ENCODE measurements around the gene UNC93A.
A peak's percentile ranks its signal among the peaks of the same experiment; 100 is the strongest.
"Not testable (repeated sequence)": the region's sequence is repeated elsewhere in the genome, so short reads cannot be mapped to it uniquely, and the experiment has no call there.

The UNC93A gene

DNA sequence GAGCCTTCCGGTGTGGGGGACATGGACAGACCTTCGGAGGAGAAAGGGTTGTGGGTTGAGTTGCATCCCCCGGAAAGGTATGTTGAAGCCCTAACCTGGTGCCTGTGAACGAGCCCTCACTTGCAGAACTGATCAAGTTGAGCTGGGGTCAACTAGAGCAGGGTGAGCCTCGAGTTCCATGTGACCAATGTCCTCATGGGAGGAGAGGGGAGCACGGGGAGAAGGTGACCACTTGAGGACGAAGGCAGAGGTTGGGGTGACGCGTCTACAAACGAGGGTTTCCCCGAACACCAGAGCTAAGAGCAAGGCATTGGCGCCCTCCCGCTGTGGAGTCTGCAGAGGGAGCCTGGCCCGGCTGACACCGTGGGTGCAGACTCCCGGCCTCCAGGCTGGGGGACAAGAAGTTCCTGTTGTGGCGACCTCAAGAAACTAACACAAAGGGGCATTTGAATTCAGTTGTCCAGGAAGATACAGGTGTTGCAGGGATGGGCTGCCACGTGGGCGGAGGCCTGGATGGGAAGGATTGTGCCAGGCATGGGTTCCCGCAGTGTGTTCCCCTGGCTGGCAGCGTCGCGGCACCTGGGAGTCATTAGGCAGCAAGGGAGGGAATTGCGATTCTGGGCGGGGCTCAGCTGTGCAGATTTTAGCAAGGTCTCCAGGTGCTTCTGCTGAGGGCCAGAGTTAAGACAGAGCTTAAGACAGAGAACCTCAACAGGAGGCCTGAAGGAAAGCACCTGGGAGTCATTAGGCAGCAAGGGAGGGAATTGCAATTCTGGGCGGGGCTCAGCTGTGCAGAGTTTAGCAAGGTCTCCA is 20.4 kb upstream of the UNC93A start:
- no peak for DNase-seq (ENCODE audit: low read depth)

DNA sequence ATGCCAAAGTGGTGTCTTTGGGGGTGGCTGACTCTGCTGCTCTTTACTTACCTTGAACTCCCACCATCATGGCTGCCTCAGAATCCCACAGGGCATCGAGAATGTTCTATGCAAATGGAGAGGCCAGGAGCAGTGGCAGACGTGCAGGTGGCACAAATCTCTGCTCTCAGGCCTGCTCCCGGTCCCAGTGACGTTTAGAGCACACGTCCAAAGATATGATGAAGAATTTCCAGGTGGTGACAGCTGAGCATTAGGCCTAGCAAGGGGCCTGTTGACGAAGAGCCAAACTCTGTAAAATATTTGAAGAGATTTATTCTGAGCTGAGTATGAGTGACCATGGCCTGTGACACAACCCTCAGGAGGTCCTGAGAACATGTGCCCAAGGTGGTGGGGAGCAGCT is 19.0 kb upstream of the UNC93A start:
- no peak for DNase-seq (ENCODE audit: low read depth)

DNA sequence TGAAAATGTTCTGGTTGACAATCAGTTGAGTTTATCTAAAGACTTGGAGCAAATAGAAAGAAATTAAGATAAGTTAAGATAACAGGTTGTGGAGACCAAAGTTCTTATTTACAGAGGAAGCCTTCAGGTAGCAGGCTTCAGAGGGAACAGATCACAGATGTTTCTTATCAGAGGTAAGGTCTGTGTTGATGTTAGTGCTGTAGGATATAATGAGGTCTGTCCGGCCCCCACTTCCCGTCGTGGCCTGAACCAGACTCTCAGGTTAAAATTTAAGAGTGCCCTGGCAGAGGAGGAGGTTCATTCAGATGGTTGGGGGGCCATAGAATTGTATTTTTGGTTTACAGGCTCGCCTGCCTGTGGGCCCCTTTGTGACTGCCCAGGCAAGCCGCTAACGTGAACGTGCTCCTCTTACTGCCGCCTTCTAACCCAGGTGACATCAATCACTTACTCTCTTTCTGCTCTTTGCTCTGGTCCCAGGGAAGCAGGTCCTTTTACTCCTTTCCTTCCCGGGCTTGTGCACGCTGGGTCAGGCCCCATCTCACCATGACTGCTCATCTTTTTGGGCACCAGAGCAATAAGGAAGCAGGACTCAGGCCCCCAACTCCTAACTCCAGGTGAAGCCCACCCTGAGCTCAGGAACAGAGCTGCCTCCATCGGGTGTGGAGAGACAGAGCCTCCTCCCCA is 18.3 kb upstream of the UNC93A start:
- DNase-seq (ENCODE audit: low read depth), result no peak

DNA sequence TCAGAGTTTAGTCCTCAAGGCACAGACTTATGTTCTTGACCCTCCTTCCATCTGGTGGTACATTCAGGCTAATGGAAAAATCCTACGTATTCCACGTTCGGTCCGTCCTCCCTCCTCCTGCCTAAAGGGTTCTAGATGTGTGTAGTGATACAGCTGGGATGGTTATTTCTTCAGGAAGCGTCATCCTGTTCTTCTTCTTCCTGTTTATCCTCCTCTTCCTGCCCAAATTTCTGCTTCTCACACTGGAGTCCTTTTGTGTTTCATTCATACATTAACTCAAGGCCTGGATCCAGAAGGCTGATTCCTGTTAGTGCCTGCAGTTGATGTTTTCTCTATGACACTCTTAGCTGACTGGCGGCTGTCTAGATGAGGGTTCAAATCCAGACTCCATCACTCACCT is 16.8 kb upstream of the UNC93A start:
- no peak for DNase-seq (ENCODE audit: low read depth)

DNA sequence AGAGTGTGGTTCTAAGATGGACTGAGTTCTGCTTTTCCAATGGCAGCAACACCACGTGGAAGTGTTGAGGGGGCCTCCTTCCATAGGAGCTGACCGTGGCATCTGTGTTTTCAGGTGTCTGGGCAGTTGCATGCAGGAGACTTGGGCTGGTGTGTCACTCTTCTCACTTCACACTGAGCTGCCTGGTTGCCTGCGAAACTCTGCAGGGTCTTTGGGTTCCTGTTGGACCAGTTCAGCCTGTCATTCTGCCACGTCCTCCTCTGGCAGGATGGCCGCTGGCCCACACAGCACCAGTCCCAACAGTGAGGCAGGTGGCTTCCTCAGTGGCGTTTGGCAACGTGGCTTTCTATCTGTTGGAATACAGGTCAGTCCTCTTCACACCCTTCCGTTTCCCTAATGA is 16.1 kb upstream of the UNC93A start:
- DNase-seq (ENCODE audit: low read depth), result no peak

DNA sequence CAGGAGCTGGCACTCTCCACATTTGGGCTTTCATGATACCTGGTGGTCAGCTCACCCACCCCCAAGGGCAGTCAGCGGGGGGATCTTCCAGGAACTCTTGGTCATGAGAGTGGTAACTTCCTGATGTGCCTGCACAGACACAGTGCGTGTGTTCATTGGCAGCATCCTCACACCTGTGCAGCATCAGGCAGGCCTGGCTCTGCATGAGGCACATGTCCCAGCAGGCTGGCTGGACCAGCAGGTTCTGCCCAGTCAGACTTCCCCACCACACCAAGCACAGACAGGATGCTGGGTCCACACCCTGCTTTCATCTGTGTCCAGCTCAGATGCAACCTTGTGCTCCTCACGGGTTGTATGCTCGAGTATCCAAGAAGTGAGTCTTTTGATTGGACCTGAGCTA is 15.7 kb upstream of the UNC93A start:
- no peak for DNase-seq (ENCODE audit: low read depth)

DNA sequence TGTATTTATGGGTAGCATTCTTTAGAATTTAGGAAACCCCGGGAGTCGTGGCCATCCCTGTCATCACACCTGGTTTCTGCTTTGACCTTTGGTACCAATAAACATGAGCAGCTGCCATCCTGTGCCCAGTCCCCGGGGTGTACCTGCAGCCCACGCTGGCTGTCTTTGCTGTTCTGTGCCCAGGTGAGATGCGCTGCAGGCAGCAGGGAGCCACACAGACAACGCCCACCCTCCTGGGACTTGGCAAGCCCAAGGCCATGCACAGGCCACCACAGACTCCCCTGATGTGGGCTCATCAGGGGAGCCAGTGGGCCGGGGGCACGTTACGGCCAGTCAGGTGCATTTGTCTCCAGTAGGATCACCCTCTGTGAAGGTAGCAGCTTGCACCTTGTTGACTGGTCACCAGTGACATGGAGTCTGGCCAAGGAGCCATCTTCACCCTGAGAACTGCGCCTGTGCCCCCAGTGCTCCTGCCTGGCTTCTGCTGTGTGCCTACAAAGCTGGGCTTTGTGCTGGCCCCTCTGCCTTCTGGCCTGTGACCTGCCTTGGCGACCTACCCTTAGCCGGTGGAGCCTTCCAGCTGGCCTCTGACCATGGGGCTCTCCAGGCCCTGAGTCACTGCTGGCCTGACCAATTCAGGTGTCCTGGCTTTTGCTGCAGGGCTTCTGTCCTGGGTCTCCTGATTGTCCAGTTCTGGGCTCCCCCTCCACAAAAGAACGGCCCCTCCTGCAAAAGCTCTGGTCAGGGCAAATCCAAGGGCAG is 14.2 kb upstream of the UNC93A start:
- no peak for DNase-seq (ENCODE audit: low read depth)

DNA sequence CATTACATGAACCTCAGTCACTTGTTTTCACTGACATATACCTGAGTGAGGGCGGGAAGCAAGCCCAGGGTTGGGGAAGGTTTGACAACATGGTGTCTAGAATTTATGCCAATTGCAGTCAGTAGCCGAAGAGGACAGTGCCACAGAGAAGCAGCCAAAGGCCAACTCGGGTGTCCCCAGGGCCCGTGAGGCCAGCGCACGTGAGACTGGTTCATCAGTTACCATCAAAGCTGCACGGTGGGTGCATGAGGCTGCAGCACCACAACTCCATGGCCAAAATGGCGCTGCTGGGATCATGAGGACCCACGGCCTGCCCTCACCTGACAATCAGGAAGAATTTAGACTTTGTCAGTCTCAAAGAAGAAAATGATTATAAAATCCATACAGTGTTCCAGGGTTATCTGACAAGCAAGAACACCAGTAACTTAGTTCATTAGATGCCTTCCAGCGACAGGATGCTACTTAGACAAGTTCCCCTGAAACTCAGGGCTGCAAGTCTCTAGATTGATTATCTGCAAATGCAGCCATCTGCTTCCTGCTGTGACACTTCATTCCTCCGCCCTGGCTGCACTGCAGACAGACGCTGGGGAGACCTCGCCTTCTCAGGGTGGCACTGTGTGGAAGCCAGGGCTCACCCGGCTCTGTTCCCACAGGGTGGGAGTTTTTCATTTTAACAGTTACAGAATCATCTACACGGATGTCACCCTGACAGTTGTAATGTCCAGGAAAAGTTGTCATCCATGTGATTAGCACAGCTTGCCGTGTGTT is 12.8 kb upstream of the UNC93A start:
- not testable (repeated sequence) for DNase-seq (ENCODE audit: low read depth)

DNA sequence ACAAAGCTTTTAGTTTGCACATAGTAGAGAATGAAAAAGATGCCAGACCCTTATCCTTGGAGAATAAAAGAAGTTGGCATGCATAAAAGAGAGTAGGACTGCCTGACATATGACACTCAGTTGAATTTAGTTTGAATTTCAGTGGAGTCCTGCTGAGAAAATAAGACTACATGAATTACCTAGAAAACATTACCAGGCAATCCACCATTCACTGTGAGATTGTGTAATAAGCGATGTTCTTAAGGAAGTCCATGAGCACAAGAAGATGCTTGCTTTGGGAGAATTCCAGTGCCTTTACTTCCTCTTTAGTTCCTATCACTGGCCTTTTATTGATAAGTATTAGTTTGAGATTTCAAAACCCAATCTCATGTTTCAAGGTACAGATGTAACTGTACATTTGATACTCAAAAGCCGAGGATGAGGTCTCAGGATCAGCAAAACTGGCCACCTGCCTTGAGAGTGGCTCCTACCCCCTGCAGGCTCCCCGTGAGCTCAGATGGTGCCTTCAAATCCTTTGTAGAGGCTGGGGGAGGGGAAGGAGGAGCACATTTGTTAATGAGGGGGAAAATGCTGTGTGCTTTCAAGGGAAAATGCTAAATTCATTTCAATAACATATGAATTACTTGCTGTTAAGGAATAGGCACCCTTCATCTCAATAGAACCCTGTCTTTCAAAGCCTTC is 11.2 kb upstream of the UNC93A start:
- no peak for DNase-seq (ENCODE audit: low read depth)

DNA sequence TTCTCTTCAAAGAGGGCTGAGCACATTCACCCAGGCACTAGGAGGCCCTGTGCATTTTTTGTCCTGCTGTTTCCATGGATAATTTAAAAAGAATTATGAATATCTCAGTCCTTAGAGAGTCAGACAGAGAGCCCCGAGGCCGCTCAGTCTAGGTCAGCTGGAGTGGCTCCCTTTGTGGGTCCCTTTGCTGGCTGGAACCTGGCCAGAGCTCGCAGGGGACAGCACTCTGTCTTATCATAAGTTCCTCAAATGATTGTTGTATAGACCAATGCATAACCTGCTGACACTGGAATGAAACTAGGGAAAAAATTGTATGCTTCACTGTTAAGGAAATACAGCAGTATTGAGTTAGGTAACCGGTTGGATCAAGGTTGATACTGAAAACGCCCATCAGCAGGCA is 10.6 kb upstream of the UNC93A start:
- not testable (repeated sequence) for DNase-seq (ENCODE audit: low read depth)

DNA sequence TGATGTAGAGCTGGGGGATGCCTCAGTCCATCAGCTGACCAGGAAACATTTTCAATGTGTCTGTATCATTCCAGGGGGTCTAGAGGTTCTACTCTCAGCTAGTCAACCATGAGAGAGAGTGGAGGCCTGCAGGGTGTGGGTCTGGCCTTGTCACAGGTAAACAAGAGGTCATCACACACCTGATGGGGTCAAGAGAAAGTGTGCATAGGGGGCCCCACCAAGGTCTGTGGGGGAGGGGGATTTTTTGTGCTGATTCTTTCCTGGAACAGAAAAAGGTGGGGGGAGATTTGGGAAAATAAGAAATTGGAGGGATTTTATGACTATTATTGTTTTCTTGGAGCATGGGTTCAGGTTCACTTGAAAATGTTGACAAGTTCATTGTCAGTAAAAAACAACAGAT is 8.9 kb upstream of the UNC93A start:
- DNase-seq (ENCODE audit: low read depth), result no peak

DNA sequence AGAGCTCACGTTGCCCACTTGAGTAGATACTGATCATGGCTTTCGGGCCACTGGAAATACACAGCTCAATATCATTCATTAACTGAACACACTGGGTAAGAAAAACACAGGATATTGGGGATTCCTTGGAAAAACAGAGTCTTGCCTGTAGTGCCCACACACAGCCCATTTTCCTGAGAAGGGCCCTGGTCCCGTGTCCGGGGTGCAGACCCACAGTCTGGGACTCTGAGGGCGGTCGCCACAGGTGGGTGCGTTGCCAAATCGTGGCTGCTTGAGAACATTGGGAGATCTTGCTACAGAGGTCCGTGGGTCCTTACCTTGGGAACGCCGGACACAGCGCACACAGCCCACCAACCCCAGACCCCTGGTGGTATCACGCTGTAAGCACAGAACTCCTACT is 6.5 kb upstream of the UNC93A start:
- DNase-seq (ENCODE audit: low read depth), result not testable (repeated sequence)

DNA sequence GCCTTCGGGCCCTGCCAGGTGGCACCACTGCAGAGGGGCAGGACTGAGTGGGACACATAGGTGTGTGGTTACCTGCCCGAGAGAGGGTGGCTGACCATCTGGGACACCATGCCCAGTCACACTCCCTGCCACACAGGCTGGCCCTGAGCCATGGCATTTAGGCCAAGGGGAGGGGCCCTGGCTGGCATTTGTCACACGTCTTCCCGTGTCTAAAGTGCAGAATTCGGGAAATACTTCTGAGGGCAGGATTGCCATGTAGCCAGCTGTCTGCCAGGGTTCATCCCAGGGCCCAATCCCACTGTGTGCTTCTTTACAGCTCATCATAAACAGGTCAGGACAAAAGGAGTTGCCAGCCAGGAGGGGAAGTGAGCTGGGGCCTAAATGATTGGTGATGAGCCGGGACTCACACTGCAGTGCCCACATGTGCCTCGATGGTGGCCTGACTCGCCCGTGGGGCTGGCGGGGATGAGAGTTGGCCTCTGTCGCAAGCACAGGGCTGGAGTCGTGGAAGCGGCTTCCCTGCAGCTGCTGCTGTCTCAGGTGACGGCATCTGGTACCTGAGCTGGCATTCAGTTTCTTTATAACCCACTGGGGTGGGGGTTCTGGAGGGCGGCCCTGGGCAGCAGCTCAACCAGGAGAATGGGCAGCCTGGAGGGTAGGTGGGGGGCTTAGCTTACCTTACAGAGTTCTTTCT is 5.9 kb upstream of the UNC93A start:
- no peak for DNase-seq (ENCODE audit: low read depth)

DNA sequence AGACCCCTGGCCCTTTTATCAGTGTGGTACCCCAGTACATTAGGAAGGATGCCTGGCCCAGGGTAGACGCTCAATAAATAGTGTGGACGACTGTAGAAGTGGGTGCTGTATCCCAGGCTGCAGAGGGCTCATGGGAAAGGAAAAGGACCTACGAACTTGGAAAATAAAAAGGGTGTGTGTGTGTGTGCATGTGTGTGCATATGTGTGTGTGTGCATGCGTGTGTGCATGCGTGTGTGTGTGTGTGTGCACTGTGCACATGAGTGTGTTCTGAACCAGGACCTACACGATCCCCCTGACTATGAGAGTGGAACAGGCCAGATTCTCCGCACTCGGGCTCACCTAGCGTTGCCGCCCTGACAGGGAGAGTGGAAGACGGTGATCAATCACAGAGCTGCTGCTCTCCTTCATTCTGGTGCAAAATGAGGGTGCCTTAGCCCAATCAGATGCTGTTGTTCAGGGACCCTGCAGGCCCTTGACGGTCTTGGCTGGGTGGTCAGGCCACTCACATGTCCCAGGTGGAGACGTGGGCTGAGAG is 3.5 kb upstream of the UNC93A start:
- no peak for DNase-seq (ENCODE audit: low read depth)

DNA sequence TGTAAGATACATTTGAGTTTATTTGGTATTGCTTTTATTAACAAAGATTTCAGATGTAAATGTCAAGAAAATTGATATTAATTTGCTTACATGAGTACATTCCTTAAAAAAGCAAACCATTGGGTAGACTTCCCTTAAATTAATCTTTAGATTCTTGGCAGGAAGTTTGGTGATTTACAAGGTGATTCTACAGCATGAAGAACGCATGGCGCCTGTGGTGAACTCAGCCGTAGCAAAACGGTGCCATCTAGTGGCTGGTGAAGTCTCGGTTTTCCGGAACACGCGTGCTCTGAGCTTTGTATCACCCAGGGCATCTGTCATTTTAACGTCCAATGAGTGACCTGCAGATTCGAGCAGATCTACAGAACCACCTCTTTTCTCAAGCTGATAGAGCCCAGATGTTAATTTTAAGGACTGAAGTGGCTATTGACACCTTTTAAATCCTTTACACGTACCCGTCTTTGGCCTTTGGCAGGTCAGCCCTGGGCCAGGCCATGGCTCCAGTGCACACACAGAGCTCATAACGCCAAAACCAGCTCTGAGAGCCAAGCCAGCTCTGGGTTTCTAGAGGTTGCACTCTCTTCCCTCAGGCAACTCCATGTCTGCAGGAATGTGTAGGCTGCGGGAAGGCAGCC is 2.4 kb upstream of the UNC93A start:
- peak; percentile 21 for DNase-seq (ENCODE audit: low read depth)

DNA sequence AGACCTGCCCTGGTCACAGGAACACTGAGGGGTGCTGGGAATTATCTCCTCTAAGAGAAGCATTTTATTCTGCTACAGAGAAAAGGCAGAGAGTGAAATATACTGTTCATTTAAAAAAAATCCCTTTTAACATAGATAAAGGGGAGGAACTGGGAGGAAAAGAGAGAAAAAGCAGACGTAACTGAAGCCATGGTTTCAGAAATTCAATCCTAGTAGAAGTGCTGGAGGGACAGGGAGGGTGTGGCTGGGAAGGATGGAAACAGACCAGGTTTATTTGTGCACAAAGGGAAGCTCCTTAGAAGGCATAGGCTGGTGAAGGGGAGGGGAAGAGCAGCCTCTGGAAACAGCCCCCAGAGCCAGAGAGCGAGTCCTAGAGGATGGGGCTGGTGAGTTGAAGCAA is 1.8 kb upstream of the UNC93A start:
- not testable (repeated sequence) for DNase-seq (ENCODE audit: low read depth)

DNA sequence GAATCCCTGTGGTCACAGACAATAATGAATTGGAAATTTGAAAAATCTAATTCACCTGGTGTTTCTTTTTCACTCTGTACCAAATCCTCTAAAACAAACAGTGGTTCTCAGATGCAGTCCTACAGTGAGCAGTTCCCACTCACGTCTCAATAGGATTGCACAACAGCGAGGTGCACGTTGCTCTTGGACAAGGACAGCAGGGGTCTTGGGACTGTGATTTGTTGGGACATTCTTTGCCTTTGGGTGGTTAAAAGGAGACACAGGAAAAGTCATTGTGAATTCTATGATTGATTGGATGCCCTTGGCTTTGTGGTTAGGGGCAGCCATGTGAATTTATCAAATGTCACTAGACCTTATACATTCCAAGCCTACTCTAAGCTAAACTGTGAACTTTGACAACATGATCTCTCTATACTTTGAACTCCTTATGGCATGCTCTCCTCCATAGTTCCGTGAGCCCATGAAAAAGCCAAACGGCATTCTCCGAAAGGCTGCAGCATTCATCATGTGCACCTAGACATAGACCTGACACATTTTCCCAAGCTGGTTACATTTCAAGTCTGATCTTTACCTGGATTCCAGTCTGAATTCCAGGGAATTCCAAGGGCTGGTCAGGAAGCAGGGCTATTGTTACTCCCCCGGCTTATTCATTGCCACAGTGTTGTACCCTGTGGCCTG is 647 bp downstream of the UNC93A start:
- DNase-seq (ENCODE audit: low read depth), result no peak

DNA sequence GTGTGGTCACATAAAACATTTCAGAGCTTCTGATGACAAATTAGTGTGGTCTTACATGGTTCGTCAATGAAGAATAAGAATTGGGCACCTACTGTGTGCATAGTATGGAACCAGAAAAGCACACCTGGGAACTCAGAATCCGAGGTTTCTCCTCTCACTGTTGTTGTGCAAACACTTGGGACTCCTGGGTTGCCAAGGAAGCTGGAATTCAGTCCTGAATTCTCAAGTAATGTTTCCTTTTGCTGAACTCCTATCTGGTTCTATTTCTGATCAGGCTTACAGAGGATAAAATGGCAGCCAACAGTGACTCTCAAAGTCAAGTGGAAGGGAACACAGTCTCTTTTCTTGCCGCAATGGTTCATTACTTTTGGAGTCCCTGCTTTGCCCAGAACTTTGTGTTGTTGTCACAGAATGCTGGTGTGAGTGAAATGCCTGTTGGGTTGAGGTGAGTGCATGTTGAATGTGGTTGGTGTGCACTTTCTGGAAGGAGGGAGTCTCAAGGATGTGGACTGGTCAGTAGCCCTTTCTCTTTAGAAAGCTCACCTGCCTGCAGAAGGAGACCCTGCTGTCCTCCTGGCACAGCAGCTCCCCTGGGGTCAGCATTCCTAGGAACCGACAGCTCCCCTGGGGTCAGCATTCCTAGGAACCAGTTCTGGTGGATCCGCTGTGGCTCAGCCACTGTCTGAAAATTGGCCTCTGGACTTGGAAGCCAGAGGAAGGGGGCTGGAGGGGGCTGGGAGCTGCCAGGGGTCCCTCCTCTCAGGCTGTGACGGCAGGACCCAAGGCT is 1.4 kb downstream of the UNC93A start:
- DNase-seq (ENCODE audit: low read depth), result no peak

DNA sequence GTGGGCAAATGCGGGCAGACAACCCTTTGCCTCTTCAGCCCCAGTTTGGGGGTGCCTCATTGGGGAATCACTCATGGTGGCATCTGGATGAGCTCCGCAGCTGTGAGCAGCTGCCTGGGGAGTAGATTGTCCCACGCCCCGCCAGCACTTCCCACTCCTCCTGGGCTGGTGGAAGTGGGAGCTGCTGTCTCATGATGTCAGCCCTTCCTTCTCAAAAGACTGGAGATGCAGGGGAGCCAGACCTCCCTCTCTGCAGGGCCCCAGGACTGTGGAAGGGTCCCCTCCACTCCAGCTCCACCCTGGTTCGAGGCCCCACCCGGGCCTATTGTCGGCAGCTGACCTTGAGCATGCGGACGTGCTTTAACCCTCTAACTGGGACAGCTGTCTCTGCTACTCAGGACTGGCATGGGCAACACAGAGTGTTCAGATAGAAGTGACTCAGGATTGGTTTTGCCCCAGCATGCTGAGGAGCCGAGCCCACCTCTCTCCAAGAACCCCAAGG is 2.0 kb downstream of the UNC93A start:
- no peak for DNase-seq (ENCODE audit: low read depth)
